Panc1 (cell line): ENCODE data around the gene MUC5AC. TPM values are rescaled to one million over a fixed set of nuclear protein-coding genes. Genes with fewer than 3 reads are reported as not detected.

ENCODE experiments used
- ATAC-seq: fragments of 200-7000 bp; cut with Tn5 transposase; 2 replicates; pipeline ENCODE4 v1.9.1; 2020; ENCODE audit warnings: mild to moderate bottlenecking, moderate library complexity
- BruUV-seq: library from RNA; stranded (reverse); fragments of 400-500 nt; replicated peaks from 2 replicates; lab custom pipeline; 2021; lab: Mats Ljungman, UMichigan
- CTCF ChIA-PET: fragments of 300-600 bp; sonication (Branson Sonifier 250); formaldehyde crosslinking; loops from one replicate; lab custom pipeline; 2022; ENCODE audit warnings: antibody characterized with exemption; lab: Charles Lee
- POLR2A ChIA-PET: fragments of 300-600 bp; sonication (Branson Sonifier 250); formaldehyde crosslinking; loops from one replicate; lab custom pipeline; 2022; ENCODE audit warnings: antibody characterized with exemption; lab: Charles Lee
- DNase-seq: peaks from one replicate; pipeline ENCODE4 v3.0.0-alpha.2; 2010; ENCODE audit warnings: low read depth, low spot score
- H3K27ac ChIP-seq: 2 replicates; pipeline ENCODE4 v1.5.1; 2011; ENCODE audit warnings: mild to moderate bottlenecking, low read length, inconsistent platforms
- H3K27me3 ChIP-seq: fragments of 200-500 bp; sonication (Bioruptor generic); 2 replicates; pipeline ENCODE4 v1.6.0; 2014; ENCODE audit warnings: low read length, inconsistent platforms; ENCODE audit not compliant: control insufficient read depth, insufficient read depth
- H3K36me3 ChIP-seq: fragments of 200-500 bp; sonication (Bioruptor generic); 2 replicates; pipeline ENCODE4 v1.5.1; 2014; ENCODE audit warnings: inconsistent platforms, mild to moderate bottlenecking, low read length, moderate library complexity; ENCODE audit not compliant: control insufficient read depth, insufficient read depth
- H3K4me1 ChIP-seq: 2 replicates; pipeline ENCODE4 v1.5.1; 2011; ENCODE audit warnings: inconsistent platforms, mild to moderate bottlenecking, low read length, moderate library complexity; ENCODE audit not compliant: control insufficient read depth, insufficient read depth
- H3K4me3 ChIP-seq, 2 experiments: 2 replicates each; pipeline ENCODE4 v1.5.1; 2011 to 2012; ENCODE audit warnings: low read depth in 2 of 2, low read length in 2 of 2, mild to moderate bottlenecking in 2 of 2, inconsistent platforms in 1 of 2, moderate library complexity in 1 of 2
- H3K9me3 ChIP-seq: fragments of 200-500 bp; sonication (Bioruptor generic); 2 replicates; pipeline ENCODE4 v1.5.1; 2014; ENCODE audit warnings: low read depth, mild to moderate bottlenecking, inconsistent platforms, low read length, moderate library complexity; ENCODE audit not compliant: control insufficient read depth, insufficient read depth
- POLR2AphosphoS5 ChIP-seq: IDR thresholded peaks from 2 replicates; pipeline ENCODE4 v1.6.1; 2012; ENCODE audit warnings: mild to moderate bottlenecking, low read depth, low read length, moderate library complexity
- SIN3A ChIP-seq: IDR thresholded peaks from 2 replicates; pipeline ENCODE4 v1.6.1; 2012; ENCODE audit warnings: low read depth, mild to moderate bottlenecking, low read length, moderate library complexity, borderline replicate concordance; ENCODE audit not compliant: insufficient read depth
- TCF7L2 ChIP-seq: IDR thresholded peaks from 2 replicates; pipeline ENCODE4 v1.6.1; 2011; ENCODE audit warnings: mild to moderate bottlenecking, low read depth, low read length, inconsistent platforms
- in situ Hi-C: cut with HindIII; loops from 2 replicates; pipeline ENCODE4 v1.10.0; 2016; ENCODE audit warnings: low sequenced_read_pairs, low pct_unique_long_range_greater_than_20kb
- intact Hi-C: fragments of 100-400 bp; cut with micrococcal nuclease; formaldehyde crosslinking; loops from one replicate; pipeline ENCODE4 v1.10.0; 2022; ENCODE audit not compliant: unreplicated experiment
- total RNA-seq: library from RNA; stranded (reverse); gene quantifications from one replicate; pipeline ENCODE4 v1.2.1, GENCODE V29; 2021; ENCODE audit not compliant: unreplicated experiment
- TF ChIP-seq, protein P1 (sequence below), 2 experiments: IDR thresholded peaks; 2 replicates each; pipeline ENCODE4 v1.6.1; 2011 to 2012; ENCODE audit warnings: low read depth in 2 of 2, control low read depth in 1 of 2, low read length in 1 of 2, mild to moderate bottlenecking in 1 of 2, moderate library complexity in 1 of 2; ENCODE audit not compliant: insufficient read depth in 1 of 2
- TF ChIP-seq, protein P2 (sequence below): fragments of 450-650 bp; IDR thresholded peaks from 2 replicates; pipeline ENCODE4 v1.5.1; 2017; ENCODE audit warnings: mild to moderate bottlenecking

MUC5AC gene
- total RNA-seq, 1 experiment from 2014 or later, result 0.03 TPM

DNA sequence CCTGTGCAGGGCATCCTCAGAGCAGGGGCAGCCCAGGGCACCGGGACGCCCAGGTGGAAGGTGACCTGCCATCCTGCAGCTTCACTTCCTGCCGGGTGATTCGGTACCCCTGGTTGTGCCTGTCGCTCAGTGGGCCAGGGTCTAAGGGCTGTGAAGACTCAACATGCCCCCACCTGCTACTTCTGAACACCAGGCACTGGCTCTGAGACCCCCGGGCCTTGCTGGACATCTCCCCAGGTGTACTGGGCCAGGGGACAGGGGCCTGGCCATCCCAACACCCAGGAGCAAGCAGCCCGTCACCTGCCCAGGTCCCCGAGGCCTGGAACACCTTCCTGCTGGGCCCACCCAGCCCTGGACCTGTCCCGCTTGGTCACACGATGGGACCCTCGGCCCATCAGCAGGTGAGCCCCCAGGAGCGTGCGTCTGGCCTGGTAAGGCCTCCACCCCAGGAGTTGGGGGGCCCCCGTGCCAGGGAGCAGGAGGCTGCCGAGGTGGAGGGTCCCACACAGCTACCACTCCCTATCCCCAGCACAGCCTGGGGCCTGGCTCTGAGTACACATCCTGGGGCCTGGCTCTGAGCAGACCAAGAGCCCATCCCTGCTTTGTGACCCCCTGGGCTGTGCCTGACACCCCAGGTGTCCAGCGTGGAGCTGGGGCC, 61.2 kb downstream of the MUC5AC start:
- in situ Hi-C loops (no loop called here), intact Hi-C loops (no loop called here)
- TF ChIP-seq, protein P1, sequence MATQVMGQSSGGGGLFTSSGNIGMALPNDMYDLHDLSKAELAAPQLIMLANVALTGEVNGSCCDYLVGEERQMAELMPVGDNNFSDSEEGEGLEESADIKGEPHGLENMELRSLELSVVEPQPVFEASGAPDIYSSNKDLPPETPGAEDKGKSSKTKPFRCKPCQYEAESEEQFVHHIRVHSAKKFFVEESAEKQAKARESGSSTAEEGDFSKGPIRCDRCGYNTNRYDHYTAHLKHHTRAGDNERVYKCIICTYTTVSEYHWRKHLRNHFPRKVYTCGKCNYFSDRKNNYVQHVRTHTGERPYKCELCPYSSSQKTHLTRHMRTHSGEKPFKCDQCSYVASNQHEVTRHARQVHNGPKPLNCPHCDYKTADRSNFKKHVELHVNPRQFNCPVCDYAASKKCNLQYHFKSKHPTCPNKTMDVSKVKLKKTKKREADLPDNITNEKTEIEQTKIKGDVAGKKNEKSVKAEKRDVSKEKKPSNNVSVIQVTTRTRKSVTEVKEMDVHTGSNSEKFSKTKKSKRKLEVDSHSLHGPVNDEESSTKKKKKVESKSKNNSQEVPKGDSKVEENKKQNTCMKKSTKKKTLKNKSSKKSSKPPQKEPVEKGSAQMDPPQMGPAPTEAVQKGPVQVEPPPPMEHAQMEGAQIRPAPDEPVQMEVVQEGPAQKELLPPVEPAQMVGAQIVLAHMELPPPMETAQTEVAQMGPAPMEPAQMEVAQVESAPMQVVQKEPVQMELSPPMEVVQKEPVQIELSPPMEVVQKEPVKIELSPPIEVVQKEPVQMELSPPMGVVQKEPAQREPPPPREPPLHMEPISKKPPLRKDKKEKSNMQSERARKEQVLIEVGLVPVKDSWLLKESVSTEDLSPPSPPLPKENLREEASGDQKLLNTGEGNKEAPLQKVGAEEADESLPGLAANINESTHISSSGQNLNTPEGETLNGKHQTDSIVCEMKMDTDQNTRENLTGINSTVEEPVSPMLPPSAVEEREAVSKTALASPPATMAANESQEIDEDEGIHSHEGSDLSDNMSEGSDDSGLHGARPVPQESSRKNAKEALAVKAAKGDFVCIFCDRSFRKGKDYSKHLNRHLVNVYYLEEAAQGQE (IDR thresholded peaks at IDR 0.05; ENCODE audit: insufficient read depth in 1 of 2, low read depth in 2 of 2, low read length in 1 of 2), result no peak
- no peak for TF ChIP-seq TCF7L2
- no peak for TF ChIP-seq POLR2AphosphoS5
- TF ChIP-seq, protein P2, sequence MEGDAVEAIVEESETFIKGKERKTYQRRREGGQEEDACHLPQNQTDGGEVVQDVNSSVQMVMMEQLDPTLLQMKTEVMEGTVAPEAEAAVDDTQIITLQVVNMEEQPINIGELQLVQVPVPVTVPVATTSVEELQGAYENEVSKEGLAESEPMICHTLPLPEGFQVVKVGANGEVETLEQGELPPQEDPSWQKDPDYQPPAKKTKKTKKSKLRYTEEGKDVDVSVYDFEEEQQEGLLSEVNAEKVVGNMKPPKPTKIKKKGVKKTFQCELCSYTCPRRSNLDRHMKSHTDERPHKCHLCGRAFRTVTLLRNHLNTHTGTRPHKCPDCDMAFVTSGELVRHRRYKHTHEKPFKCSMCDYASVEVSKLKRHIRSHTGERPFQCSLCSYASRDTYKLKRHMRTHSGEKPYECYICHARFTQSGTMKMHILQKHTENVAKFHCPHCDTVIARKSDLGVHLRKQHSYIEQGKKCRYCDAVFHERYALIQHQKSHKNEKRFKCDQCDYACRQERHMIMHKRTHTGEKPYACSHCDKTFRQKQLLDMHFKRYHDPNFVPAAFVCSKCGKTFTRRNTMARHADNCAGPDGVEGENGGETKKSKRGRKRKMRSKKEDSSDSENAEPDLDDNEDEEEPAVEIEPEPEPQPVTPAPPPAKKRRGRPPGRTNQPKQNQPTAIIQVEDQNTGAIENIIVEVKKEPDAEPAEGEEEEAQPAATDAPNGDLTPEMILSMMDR, result no peak
- no peak for TF ChIP-seq SIN3A
- BruUV-seq, result no TSS peak
- Histone ChIP-seq H3K4me1 (peaks cover 19% of the 10 kb centered on the region), H3K27ac (no peak overlapping the region), H3K4me3 (no peak overlapping the region), H3K36me3 (no peaks in the 10 kb centered on the region), H3K27me3 (no peaks in the 10 kb centered on the region; the same call in 1 of the 2 replicates), H3K9me3 (no peaks in the 10 kb centered on the region)
- POLR2A ChIA-PET, result no interaction called here
- DNase-seq (no peak), ATAC-seq (no peak)
- CTCF ChIA-PET, result interaction anchor here (1.0 kb wide), 1 partner anchor 12 kb away, joined by 3 read pairs; no protein-coding TSS in a partner anchor

- POLR2A ChIA-PET, result no interaction called here
- Histone ChIP-seq H3K4me1 (peaks cover 22% of the 10 kb centered on the region), H3K36me3 (no peaks in the 10 kb centered on the region), H3K27ac (no peak overlapping the region), H3K27me3 (no peaks in the 10 kb centered on the region), H3K4me3 (no peak overlapping the region), H3K9me3 (no peaks in the 10 kb centered on the region)
- intact Hi-C loops (no loop called here), in situ Hi-C loops (no loop called here)
- CTCF ChIA-PET, result interaction anchor here (1.0 kb wide), 1 partner anchor 12 kb away, joined by 3 read pairs; no protein-coding TSS in a partner anchor
- DNase-seq, result no peak
- ATAC-seq, result no peak
- no peak for TF ChIP-seq TCF7L2
- TF ChIP-seq, protein P2, result no peak
- TF ChIP-seq POLR2AphosphoS5, result no peak
- TF ChIP-seq, protein P1 (IDR thresholded peaks at IDR 0.05; ENCODE audit: insufficient read depth in 1 of 2, low read depth in 2 of 2, low read length in 1 of 2), result no peak
- no peak for TF ChIP-seq SIN3A
- no TSS peak for BruUV-seq
Measured at GRCh38 chr11:1219446-1219833, 61.7 kb downstream of the MUC5AC start.
